Tongue (tissue), 2 donors: ENCODE data around the gene AXIN1. TPM values are rescaled to one million over a fixed set of nuclear protein-coding genes. Genes with fewer than 3 reads are reported as not detected.
"Not testable (repeated sequence)": the region's sequence is repeated elsewhere in the genome, so short reads cannot be mapped to it uniquely, and the experiment has no call there.

ENCODE experiments used
- DNase-seq: peaks from one replicate; pipeline ENCODE4 v3.0.0-alpha.2; 2015
- total RNA-seq: library from RNA; depleted of rRNA; stranded (reverse); fragments of >200 nt; gene quantifications from one replicate; pipeline ENCODE4 v1.2.3, GENCODE V29; 2014

Gene AXIN1
- total RNA-seq, 1 donor from 2014 or later = 18.3 TPM

DNA sequence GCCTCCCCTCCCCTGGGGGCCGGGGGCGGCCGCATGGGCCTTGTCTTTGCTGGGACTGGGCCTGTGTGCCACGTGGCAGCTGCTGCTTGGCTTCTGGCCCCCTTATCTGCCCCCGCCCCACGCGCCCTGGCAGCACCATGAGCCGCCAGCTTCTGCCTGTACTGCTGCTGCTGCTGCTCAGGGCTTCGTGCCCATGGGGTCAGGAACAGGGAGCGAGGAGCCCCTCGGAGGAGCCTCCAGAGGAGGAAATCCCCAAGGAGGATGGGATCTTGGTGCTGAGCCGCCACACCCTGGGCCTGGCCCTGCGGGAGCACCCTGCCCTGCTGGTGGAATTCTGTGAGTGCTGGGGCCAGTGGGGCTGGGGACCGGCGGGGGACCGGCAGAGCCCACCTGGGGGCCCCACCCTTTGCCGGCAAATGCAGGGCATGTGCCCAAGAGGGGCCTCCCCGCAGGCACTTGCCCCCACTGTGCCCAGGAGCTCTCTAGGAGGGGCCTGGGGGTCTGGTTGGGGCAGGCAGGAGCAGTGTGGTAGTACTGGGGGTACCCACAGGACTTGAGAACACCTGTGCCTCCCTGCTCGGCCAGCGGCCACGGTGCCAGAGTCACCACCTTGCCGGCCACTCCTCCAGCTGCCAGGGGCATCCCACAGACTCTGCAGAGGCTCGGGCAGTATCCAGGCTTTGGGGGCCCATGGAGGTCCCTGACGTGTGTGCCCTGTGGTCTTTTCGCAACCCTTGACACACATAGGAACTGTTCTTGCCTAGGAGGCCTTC is 69.3 kb downstream of the AXIN1 start, which contains the start of gene PDIA2:
PDIA2 (plus strand) TSS at position 132 of the 773 bp plus-strand sequence; CDS start at position 138, 6 bp downstream.
- DNase-seq = no peak

DNA sequence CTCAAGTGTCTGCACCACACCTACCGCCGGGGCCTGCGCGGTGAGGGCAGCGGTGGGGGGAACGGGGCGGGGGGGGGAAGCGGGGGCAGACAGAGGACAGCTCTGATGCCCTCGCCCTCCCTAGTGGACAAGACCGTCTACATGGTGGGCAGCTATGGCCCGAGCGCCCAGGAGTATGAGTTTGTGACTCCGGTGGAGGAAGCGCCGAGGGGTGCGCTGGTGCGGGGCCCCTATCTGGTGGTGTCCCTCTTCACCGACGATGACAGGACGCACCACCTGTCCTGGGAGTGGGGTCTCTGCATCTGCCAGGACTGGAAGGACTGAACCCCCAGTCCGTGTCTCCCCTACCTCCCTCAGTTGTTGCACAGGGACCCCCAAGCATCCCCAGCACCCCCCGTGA is 70.0 kb downstream of the AXIN1 start:
- DNase-seq = no peak

DNA sequence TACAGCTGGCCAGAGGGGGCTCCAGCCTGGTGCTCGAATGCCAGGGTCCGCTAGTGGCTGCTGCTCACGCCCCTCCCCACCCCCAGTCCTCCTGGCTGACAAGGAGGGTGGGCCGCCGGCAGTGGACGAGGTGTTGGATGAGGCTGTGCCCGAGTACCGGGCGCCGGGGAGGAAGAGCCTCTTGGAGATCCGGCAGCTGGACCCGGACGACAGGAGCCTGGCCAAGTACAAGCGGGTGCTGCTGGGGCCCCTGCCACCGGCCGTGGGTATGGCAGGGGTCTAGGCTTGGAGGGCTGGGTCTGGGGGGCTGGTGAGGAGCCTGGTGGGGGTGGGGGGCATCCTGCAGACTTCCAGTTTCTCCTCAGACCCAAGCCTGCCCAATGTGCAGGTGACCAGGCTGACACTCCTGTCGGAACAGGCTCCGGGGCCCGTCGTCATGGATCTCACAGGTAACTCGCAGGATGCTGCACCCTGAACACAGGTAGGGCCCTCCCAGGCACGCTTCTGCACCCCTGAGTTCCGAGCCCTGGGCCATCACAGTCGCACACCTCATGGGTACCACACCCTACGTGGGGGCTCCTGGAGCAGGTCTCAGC is 70.8 kb downstream of the AXIN1 start:
- DNase-seq = no peak

DNA sequence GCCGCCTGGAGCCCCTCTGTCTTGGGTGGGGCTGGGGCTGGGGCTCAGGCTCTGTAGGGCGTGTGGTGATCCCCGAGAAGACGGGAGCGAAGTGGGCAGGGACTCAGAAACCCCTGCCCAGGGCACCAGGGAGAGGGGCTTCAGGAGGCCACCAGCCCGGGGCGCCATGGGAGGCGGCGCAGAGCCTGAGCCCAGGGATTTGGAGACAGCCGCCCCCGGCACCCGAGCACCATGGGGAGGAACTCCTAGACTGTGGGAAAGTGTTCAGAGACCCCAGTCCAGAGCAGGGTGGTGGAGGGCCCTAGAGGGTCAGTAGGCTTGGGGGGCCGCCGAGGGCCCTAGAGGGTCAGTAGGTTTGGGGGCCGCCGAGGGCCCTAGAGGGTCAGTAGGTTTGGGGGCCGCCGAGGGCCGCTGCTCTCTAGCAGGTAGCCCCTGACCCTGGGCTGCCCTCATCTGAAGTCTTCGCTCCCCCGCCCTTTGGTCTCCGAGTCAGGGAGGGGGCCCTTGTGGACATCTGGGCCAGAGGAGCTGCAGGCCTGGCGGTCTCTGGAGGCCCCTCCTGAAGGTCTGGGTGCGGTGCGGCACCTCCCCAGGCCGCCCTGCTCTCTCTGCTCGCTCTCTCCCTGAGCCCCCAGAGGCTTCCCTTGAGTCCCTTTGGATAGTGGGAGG is 71.4 kb downstream of the AXIN1 start:
- no peak for DNase-seq

DNA sequence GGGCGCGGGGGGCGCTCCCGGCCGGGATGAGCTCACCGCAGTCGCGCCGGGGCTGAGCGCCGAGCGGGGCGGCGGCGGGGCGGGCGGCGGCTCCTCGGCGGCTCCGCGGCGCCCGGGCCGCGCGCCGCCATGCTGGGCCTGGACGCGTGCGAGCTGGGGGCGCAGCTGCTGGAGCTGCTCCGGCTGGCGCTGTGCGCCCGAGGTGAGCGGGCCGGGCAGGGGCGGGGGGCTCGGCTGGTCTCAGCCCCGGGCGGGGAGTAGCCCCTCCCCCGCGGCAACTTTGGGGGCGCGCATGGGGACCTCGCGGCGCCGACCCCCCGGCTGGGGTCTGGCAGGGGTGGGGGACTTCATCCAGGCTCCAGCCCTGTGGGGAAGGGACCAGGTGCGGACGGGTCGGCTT is 72.0 kb downstream of the AXIN1 start, which contains the start of gene ARHGDIG:
ARHGDIG (plus strand) TSS at position 40 of the 400 bp plus-strand sequence; CDS start at position 130, 90 bp downstream.
- DNase-seq = peak; percentile 41

DNA sequence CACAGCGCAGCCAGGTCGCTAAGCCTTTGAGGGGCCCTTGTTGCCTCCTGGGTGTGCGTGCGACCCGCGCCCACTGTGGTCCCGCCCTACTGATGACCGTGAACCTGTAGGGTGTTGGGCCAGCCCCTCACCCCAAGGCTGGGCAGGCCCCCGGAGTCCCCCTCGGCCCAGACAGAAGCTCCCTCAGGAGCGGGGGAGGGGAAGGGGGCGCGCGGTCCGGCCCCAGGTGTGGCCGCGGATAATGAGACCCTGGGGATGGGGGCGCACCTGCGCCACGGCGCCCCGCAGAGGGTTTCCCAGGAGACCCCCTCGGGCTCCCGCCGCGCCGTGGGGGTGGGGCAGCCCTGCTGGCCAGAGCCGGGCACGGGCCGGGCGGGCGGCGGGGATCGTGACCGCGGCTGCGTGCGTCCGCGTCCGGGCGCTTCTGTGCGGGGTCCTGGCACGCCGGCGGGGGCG is 72.5 kb downstream of the AXIN1 start:
- DNase-seq = no peak

DNA sequence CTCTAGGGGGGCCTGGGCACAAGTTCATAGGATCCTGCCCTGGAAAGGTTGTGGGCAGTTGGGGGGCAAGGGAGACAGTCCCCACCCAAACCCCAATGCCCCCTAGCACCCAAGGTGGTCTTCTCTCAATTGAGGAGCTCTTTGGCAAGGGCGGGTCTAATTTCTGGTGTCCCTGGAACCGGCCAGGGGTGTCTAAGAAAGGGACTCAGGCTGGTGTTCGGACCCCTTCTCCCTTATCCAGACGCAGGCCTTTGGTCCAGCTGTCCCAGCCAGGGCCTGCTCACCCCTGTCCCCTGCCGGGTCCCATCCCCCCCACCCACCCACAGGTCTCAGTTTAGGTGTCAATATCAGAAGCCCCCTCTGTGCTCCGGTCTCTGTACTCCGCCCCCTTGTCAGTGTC is 73.0 kb downstream of the AXIN1 start:
- DNase-seq = no peak

DNA sequence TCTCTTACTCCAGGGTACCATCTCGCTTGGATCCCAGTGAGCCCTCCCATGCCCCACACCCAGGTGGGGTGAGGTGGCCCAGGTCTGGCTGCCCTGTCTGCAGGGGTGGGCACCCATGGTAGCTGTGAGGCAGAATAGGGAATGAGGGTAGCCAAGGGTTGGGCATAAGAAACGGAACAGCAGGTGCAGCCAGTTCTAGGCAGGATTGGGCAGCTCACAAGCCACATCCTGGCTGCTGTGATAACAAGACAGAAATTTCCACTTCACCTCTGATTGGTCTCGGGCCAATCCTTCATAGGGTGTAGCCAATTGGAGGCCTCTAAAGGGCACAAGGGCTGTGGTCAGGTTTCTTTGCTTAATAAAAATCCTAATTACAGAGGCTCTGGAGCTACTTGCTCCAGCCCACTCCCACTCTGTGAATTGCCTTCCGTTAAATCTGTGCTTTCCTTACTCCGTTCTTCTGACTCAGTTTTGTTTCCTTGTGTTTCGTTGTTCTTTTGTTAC is 73.6 kb downstream of the AXIN1 start:
- DNase-seq = peak; percentile 38

DNA sequence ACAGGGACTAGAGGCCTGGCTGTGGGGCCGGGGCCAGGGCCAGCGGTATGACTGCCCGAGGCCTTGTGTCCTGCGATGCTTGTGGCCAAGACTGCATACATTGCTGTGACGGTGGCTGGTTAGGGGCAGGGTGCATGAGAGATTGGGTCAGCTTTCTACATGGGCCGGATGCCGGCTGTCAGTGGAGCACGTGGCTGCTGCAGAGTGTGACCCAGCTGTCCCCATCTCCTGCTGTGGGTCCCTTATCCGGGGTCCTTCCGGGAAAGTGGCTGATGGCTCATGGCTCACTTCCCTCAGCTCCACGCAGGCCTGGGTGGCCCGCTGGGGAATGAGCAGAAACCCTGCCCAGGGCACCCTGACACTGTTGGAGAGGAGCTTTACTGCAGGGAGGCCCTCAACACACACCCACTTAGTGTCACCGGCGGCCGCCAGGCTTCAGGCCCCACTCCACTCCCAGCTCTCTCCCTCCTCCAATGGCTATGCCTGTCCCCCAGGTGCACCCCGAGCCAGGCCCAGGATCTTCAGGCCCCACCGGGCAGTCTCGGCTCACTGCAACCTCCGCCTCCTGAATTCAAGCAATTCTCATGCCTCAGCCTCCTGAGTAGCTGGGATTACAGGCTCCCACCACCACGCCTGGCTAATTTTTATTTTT is 76.0 kb downstream of the AXIN1 start:
- no peak for DNase-seq

DNA sequence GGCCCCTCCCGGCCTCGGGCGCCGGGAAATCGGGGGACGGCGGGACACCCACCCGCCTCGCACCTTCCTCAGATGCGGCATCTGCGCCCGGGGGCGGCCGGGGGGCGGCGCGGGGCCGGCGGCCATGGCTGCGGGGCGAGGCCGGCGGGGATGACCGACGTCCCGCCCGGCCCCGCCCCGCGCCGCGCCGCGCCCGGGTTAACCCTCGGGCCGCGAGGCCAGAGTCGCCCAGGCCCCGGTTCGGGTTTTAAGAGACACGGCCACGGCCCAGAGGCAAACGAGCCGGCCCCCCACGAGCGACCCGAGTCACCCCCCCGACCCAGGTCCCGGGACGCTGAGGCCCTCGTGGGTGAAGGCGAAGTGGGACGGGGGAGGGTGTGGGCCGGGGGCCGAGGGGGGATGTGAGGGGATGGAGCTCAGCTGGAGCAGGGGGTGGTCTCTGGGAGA is 76.7 kb downstream of the AXIN1 start, which contains the start of gene RGS11:
RGS11 (minus strand) TSS at position 159 of the 447 bp plus-strand sequence; CDS start at position 126, 33 bp downstream.
- no peak for DNase-seq

DNA sequence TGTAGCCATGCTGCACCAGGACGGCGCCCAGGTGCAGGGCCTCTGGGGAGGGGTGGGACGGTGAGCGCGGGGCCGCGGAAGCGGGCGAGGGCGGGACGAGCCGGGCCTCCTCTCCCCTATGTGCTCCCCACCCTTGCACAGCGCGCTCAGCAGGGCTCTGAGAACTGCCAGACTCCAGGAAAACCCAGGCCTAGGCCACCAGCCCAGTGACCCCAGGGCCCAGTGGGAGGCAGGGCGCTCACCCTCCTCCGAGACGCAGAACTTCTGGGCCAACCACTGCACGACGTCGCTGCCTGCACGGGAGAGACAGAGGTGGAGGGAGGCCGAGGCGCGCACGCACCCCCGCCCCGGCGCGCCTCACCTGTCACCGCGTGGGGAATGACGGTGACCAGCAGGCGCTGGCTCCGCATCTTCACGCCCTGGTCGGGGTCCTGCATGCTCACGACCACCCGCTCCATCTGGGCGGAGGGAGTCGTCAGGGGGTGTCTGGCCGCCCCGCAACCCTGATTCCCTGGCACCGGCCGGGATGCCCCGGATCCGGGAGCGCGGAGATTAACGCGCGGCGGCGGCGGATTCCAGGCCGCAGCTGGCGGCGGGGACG is 77.4 kb downstream of the AXIN1 start:
- DNase-seq = no peak

DNA sequence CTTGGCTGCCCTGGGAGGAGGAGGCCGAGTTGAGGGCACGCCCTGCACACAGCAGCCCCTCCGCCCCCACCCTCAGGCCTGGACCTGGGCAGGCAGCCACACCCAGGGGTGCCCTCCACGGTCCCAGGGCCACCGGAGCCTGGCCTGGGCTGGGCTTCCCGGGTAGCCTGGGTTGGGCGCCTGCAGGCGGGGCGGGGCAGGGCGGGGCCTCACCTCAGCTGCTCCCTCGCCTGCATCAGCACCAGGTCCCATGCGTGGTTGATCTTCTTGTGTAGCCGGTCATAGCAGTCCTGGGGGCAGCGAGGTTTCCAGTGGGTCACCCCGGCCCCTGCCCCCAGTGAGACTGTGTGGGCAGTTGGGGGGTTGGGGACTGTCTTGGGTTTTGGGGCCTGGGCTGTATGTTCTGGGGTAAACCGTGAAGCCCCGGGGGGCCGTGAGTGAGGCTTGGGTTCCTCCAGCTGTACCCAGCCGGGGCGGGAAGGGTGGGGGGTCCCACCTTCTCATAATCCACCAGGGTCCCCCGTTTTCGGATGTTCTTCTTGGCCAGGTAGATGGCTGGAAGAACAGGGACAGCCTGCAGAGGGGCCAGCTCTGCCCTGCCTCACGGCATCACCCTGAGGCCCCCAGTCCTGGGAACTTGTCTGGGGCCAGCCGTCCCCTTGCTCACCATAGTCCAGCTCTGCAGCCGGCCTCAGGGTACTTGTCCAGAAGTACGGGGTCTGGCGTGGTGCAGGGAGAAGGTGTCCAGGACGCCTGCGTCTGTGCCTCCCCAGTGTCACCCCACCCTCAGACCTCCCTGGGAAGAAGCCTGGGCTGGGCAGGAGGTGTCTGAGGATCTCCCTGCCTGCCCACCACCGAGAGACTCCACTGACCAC is 78.7 kb downstream of the AXIN1 start:
- no peak for DNase-seq

DNA sequence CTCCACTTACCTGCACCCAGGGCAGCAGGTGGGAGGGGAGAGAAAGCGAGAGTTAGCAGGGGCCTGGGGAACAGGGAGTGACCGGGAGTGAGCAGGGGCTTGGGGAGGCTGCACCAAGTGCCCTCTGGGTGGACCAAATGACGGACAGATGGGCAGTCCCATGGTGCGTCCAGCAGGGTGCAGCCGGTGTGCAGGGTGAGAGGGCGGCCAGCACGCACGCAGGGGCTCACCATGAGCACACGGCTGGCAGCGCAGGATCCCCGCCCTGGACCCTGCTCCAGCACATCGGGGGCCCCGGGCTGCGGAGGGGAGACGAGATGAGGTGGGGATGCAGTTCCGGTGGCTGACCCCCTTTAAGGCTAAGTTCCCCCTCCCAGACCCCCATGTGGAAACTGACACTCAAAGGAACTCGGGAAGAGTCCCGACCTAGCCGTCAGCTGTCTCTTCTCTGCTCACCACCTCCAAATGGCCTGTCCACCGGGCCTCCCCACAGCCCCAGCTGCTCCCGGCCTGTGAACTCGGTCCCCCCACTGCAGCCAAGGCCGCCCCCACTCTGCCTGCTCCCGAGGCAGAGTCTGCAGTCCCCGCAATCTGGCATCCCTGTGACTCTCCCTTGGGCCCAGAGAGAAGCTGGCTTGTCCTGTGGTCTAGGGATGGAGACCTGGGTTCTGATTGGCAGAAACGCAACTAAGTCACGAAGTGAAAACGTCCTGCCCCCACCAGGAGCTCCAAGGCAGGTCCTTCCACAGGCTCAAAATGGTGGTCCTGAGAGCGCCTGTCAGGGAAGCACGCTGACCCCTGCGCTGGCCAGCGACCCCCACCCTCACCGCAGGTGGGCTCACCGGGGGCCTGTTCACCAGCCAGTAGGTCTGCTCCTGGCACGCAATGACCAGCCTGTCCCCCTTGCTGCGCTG is 79.6 kb downstream of the AXIN1 start:
- DNase-seq = no peak

DNA sequence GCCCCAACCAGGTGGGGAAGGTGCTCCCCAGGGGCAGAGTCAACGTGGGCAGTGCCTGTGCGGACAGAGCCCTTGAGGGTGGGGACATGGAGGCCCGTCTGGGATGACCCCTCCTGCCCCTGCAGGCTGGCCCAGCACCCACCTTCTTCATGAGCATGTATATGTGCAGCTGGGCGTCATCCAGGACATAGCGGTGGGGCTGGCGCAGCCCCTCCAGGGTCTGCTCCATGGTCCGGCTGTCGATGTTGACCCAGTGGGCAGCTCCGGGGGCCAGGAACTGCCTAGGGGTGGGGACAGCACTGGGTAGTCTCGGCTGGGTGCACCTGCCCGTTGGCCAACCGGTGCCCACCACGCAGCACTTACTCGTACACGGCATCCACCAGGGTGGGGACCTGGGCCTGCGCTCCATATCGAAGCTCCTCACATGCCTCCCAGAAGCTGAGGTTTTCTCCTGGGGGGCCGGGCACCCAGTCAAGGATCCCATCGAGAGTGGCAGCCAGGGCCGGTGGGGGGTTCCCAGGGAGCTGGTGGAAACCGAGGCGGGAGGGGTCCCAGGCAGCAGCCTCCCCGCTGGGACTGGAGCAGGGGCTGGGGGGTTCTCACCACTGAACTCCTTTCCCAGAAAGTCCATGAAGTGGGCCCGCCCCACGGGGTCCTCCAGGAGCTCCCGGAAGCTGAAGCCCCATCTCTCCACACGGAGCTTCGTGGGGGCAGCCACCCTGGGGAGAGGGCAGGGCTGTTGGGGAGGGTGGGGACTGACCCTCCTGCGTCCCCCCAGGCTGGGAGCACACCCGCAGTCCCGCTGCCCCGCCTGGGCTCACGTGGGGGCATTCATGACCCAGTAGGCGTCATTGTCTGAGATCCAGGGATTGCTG is 81.9 kb downstream of the AXIN1 start:
- DNase-seq = no peak

DNA sequence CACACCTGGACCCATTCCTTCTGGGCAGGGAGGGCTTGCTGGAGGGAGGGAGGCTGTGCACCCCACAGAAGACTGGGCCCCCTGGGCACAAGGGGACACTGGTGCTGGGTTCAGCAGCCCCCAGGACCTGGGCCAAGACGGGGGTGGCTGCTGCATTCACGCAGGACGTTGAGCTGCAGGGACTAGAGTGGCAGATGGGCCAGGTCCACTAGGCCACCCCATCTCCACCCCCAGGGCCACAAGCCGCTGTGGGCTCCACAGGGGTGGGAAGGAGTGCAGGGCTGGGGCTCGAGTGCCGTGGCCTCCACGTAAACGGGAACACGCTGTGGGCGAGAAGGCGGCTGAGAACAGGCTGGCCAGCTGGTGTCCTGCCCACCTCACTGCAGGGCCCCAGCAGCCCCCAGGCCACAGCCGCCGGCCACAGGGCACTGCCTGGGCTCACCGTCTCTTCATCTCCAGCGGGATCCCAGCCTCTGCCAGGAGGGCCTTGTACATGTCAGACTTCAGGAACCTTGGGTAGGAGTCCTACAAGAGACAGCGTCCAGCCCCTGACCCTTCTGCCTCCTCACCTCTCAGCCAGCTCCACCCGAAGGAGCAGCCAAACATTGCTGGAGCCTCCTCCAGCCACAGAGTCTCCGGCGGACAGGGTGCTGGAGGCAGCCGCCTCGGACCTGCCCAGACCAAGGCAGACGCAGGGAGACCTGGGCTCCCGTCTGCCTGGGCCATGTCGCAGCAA is 83.3 kb downstream of the AXIN1 start:
- DNase-seq = no peak

DNA sequence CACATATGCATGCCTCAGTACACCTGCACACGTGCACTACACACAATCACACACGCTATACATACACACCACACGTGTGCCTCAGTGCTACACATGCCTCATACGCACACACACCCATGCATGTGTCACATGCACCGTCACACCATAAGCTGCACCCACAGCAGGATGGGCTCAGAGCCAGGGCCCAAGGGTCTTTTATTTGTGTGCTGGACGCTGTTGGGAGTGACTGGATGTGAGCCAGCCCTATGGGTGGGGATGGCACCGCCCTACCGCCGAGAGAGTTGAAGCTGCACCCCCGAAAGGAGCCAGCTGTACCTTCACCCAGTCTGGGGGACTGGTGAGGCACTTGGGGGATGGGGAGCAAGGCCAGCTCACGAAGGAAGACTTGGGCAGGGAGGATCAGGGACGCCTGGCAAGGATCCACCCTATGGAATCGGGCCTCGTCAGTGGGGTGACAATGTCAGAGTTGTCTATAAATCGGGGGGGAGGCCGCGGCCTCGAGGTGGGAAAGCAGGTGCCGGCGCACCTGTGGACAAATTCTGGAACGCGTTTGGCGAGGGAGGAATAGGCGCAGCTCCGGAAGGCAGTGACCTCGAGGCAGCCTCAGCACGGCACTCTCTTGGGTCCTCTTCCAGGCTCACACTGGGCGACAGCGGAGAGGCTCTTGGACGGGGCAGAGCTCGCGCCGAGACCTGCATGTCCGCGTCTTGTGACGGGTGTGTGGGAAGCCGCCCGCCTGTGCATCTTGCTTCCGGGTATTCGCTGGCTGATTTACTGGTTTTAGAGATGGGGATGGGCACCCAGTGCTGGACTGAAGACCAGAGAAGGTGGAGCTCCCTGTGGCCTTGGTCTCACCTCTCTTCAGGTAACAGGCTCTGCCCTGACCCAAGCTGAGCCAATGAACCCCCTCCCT is 84.1 kb downstream of the AXIN1 start:
- no peak for DNase-seq

DNA sequence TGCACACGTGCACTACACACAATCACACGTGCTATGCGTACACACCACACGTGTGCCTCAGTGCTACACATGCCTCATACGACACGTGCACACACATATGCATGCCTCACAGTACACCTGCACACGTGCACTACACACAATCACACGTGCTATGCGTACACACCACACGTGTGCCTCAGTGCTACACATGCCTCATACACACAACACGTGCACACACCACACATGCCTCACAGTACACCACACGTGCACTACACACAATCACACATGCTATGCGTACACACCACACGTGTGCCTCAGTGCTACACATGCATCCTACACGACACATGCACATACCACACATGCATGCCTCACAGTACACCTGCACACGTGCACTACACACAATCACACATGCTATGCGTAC is 85.0 kb downstream of the AXIN1 start:
- DNase-seq = not testable (repeated sequence)
